K562 (cell line): ENCODE results near the gene PRPF6. TPM values are rescaled to one million over a fixed set of nuclear protein-coding genes. Genes with fewer than 3 reads are reported as not detected.

Experiments
- ATAC-seq: fragments of 200-7000 bp; cut with Tn5 transposase; 3 replicates; pipeline ENCODE4 v1.9.1; 2020; ENCODE audit warnings: moderate library complexity
- BruUV-seq: library from RNA; stranded (reverse); fragments of 400-500 nt; replicated peaks from 2 replicates; lab custom pipeline; 2021; lab: Mats Ljungman, UMichigan
- CTCF ChIA-PET: fragments of 300-600 bp; formaldehyde crosslinking; extraction: SDS; loops from one replicate; lab custom pipeline; 2021; ENCODE audit warnings: low intra/inter-chr PET ratio; lab: Yijun Ruan, JAX
- POLR2A ChIA-PET: fragments of 300-600, 350-650 bp; sonication (Branson Sonifier 250); formaldehyde crosslinking; extraction: SDS; loops from one replicate; lab custom pipeline; 2021; ENCODE audit warnings: antibody characterized with exemption, inconsistent platforms; lab: Yijun Ruan, JAX
- DNase-seq, 4 experiments: peaks; one replicate each; pipeline versions ENCODE4 v3.0.0 to v3.0.0-alpha.2; 2011 to 2018; ENCODE audit warnings: low spot score in 3 of 4, mixed read lengths in 3 of 4; ENCODE audit errors: extremely low read depth in 1 of 4
- FAIRE-seq: peaks from 2 replicates; lab custom pipeline; 2011; peaks lifted over from hg19 to GRCh38; lab: Jason Lieb, UNC
- H2AFZ ChIP-seq: 2 replicates; pipeline ENCODE4 v1.6.0; 2011; ENCODE audit warnings: low read depth, low read length, control low read depth, inconsistent platforms
- H3K27ac ChIP-seq: fragments of 200-600 bp; 3 replicates; pipeline ENCODE4 v1.8.0; 2011; ENCODE audit warnings: low read depth, mild to moderate bottlenecking, control low read depth, inconsistent platforms, low read length, moderate library complexity, mixed read lengths; ENCODE audit errors: extremely low read depth
- H3K27me3 ChIP-seq, 2 experiments: fragments of 300-600 bp in 1 of 2; 2 replicates in 1 of 2; 3 replicates in 1 of 2; pipeline versions ENCODE4 v1.6.0 to v1.8.0; 2011; ENCODE audit warnings: inconsistent platforms in 2 of 2, low read length in 2 of 2, mild to moderate bottlenecking in 1 of 2, mixed read lengths in 1 of 2, moderate library complexity in 1 of 2; ENCODE audit not compliant: control insufficient read depth in 2 of 2, insufficient read depth in 2 of 2
- H3K36me3 ChIP-seq: fragments of 300-600 bp; 3 replicates; pipeline ENCODE4 v1.8.0; 2011; ENCODE audit warnings: mild to moderate bottlenecking, low read length, inconsistent platforms; ENCODE audit not compliant: control insufficient read depth, insufficient read depth
- H3K4me1 ChIP-seq, 2 experiments: fragments of 200-600 bp in 1 of 2; replicated peaks in 1 of 2; 2 replicates in 1 of 2; 3 replicates in 1 of 2; pipeline versions ENCODE4 v1.5.1 to v1.8.0; 2011; ENCODE audit warnings: inconsistent platforms in 2 of 2, low read length in 2 of 2, mild to moderate bottlenecking in 1 of 2, mixed read lengths in 1 of 2, moderate library complexity in 1 of 2; ENCODE audit not compliant: control insufficient read depth in 2 of 2, insufficient read depth in 2 of 2
- H3K4me2 ChIP-seq: 2 replicates; pipeline ENCODE4 v1.6.1; 2011; ENCODE audit warnings: low read length, control low read depth, inconsistent platforms, mixed read lengths; ENCODE audit not compliant: insufficient read depth
- H3K4me3 ChIP-seq: fragments of 200-600 bp; sonication (generic), shearing (Covaris generic); 2 replicates; pipeline ENCODE4 v1.5.1; 2016; ENCODE audit warnings: control low read depth, inconsistent platforms
- H3K79me2 ChIP-seq: fragments of 200-600 bp; 3 replicates; pipeline ENCODE4 v1.8.0; 2011; ENCODE audit warnings: low read length, inconsistent platforms; ENCODE audit not compliant: control insufficient read depth, insufficient read depth
- H3K9ac ChIP-seq, 2 experiments: 2 replicates each; pipeline versions ENCODE4 v1.6.0 to v1.6.1; 2011; ENCODE audit warnings: low read depth in 2 of 2, low read length in 2 of 2, control low read depth in 1 of 2, inconsistent platforms in 1 of 2, mild to moderate bottlenecking in 1 of 2, mixed read lengths in 1 of 2; ENCODE audit not compliant: insufficient read depth in 1 of 2
- H3K9me1 ChIP-seq: one replicate; pipeline ENCODE4 v1.6.0; 2011; ENCODE audit warnings: inconsistent platforms, mild to moderate bottlenecking, low read length, moderate library complexity; ENCODE audit not compliant: control insufficient read depth, insufficient read depth
- H3K9me3 ChIP-seq: replicated peaks from 2 replicates; pipeline ENCODE4 v1.5.1; 2011; ENCODE audit warnings: low read depth, low read length, inconsistent platforms; ENCODE audit not compliant: control insufficient read depth, insufficient read depth
- H4K20me1 ChIP-seq: replicated peaks from 2 replicates; pipeline ENCODE4 v1.6.1; 2011; ENCODE audit warnings: low read length, inconsistent platforms, mixed read lengths; ENCODE audit not compliant: control insufficient read depth, insufficient read depth
- ARNT ChIP-seq, 2 experiments: fragments of 450-650 bp; IDR thresholded peaks; 2 replicates each; pipeline ENCODE4 v1.6.1; 2016; ENCODE audit warnings: mild to moderate bottlenecking in 1 of 2
- CBX2 ChIP-seq: fragments of 200-600 bp; sonication (generic); IDR thresholded peaks from one replicate; pipeline ENCODE4 v1.6.1; 2012; ENCODE audit warnings: mild to moderate bottlenecking, low read length, inconsistent platforms; ENCODE audit not compliant: insufficient read depth, poor library complexity, severe bottlenecking
- CC2D1A ChIP-seq: fragments of 450-650 bp; IDR thresholded peaks from 2 replicates; pipeline ENCODE4 v1.6.1; 2017; ENCODE audit warnings: mild to moderate bottlenecking
- CEBPB ChIP-seq: fragments of 450-650 bp; IDR thresholded peaks from 2 replicates; pipeline ENCODE4 v1.6.1; 2016; ENCODE audit warnings: missing genetic modification characterization, missing compliant biosample characterization
- CTBP1 ChIP-seq: fragments of 450-650 bp; IDR thresholded peaks from 2 replicates; pipeline ENCODE4 v1.6.1; 2016; ENCODE audit warnings: borderline replicate concordance
- ERF ChIP-seq: fragments of 450-650 bp; formaldehyde crosslinking; IDR thresholded peaks from 2 replicates; pipeline ENCODE4 v1.4.0; 2020; ENCODE audit warnings: mild to moderate bottlenecking, mixed read lengths
- ETV5 ChIP-seq: sonication (generic); formaldehyde crosslinking; IDR thresholded peaks from 2 replicates; pipeline ENCODE4 v1.4.0; 2020; ENCODE audit warnings: low read depth, mild to moderate bottlenecking, missing genetic modification reagents
- HDAC2 ChIP-seq: fragments of 450-650 bp; IDR thresholded peaks from 2 replicates; pipeline ENCODE4 v1.6.1; 2016; ENCODE audit warnings: mild to moderate bottlenecking
- NCOA6 ChIP-seq: fragments of 450-650 bp; IDR thresholded peaks from 2 replicates; pipeline ENCODE4 v1.6.1; 2017; ENCODE audit warnings: mild to moderate bottlenecking
- NR2C1 ChIP-seq, 2 experiments: fragments of 450-650 bp; IDR thresholded peaks; 2 replicates each; pipeline ENCODE4 v1.6.1; 2017; ENCODE audit warnings: mild to moderate bottlenecking in 2 of 2, antibody characterized with exemption in 1 of 2, inconsistent platforms in 1 of 2, missing compliant biosample characterization in 1 of 2, missing genetic modification characterization in 1 of 2
- POLR2AphosphoS5 ChIP-seq: IDR thresholded peaks from 2 replicates; pipeline ENCODE4 v1.6.1; 2011; ENCODE audit warnings: mild to moderate bottlenecking, low read depth, low read length, moderate library complexity; ENCODE audit not compliant: control insufficient read depth, insufficient read depth
- SMC3 ChIP-seq: conservative IDR thresholded peaks from 2 replicates; pipeline ENCODE4 v1.6.1; 2011; ENCODE audit warnings: low read depth, low read length, improper control_type of control experiment; ENCODE audit not compliant: insufficient read depth
- SUPT5H ChIP-seq: fragments of 450-650 bp; IDR thresholded peaks from 2 replicates; pipeline ENCODE4 v1.6.1; 2016
- ZBTB1 ChIP-seq: sonication (generic); formaldehyde crosslinking; IDR thresholded peaks from 2 replicates; pipeline ENCODE4 v1.8.1; 2023; ENCODE audit warnings: missing genetic modification reagents, low read depth, mild to moderate bottlenecking, borderline replicate concordance
- ZBTB7A ChIP-seq: IDR thresholded peaks from 2 replicates; pipeline ENCODE4 v1.6.1; 2011; ENCODE audit warnings: low read depth, mild to moderate bottlenecking, low read length, moderate library complexity, borderline replicate concordance; ENCODE audit not compliant: control insufficient read depth
- ZC3H4 ChIP-seq: sonication (generic); formaldehyde crosslinking; IDR thresholded peaks from 2 replicates; pipeline ENCODE4 v1.9.0; 2021; ENCODE audit warnings: missing genetic modification reagents, borderline replicate concordance
- ZNF146 ChIP-seq: IDR thresholded peaks from one replicate; pipeline ENCODE4 v1.6.1; 2018; ENCODE audit warnings: missing compliant biosample characterization; ENCODE audit not compliant: unreplicated experiment
- WGBS: fragments of 100-300 bp; shearing (Covaris generic); methylation state at CpG from one replicate; pipeline ENCODE4 v1.1.6; 2016; ENCODE audit warnings: low coverage, mixed read lengths; ENCODE audit not compliant: insufficient coverage; ENCODE audit errors: missing lambda C conversion rate; 5-methylcytosine and 5-hydroxymethylcytosine counted together
- in situ Hi-C: fragments of 300-500 bp; cut with MboI; formaldehyde crosslinking; loops from 4 replicates; pipeline ENCODE4 v1.15.0; 2018; ENCODE audit warnings: inconsistent platforms, mixed read lengths
- intact Hi-C: fragments of 100-400 bp; cut with micrococcal nuclease; formaldehyde crosslinking; loops from 2 replicates; pipeline ENCODE4 v1.14.2; 2022
- polyA plus RNA-seq, 8 experiments: library from polyadenylated mRNA; depleted of rRNA in 4 of 8; stranded (reverse) in 5 of 8; unstranded in 3 of 8; fragments of >200 nt; fragmentation: Nextera tagmentation in 2 of 8; fragmentation: Illumina TruSeq in 1 of 8; extraction: Ambion mirVana in 2 of 8; extraction: Trizol in 1 of 8; gene quantifications; 2 replicates each; pipeline versions ENCODE4 v1.2.1 to v1.2.3, GENCODE V29; 2011 to 2014; ENCODE audit warnings: inconsistent platforms in 1 of 8, missing spikeins in 1 of 8
- total RNA-seq, 7 experiments: library from RNA; depleted of rRNA in 6 of 7; stranded (reverse); fragments of >200 nt in 6 of 7; fragmentation: Illumina TruSeq in 2 of 7; extraction: Trizol in 2 of 7; gene quantifications; 2 replicates each; pipeline versions ENCODE4 v1.2.1 to v1.2.3, GENCODE V29; 2011 to 2021; ENCODE audit warnings: low replicate concordance in 1 of 7
- TF ChIP-seq, protein P1 (sequence below): fragments of 250-450 bp; sonication (Bioruptor Pico); IDR thresholded peaks from 2 replicates; pipeline ENCODE4 v1.9.0; 2021; ENCODE audit warnings: mild to moderate bottlenecking, inconsistent platforms

Gene PRPF6
- total and polyA plus RNA-seq, 9 of the 15 experiments (the other 6 are each of a cell fraction or from before 2014, with no cell fraction given): 4.2 to 83.2 (median 59.9) TPM

DNA sequence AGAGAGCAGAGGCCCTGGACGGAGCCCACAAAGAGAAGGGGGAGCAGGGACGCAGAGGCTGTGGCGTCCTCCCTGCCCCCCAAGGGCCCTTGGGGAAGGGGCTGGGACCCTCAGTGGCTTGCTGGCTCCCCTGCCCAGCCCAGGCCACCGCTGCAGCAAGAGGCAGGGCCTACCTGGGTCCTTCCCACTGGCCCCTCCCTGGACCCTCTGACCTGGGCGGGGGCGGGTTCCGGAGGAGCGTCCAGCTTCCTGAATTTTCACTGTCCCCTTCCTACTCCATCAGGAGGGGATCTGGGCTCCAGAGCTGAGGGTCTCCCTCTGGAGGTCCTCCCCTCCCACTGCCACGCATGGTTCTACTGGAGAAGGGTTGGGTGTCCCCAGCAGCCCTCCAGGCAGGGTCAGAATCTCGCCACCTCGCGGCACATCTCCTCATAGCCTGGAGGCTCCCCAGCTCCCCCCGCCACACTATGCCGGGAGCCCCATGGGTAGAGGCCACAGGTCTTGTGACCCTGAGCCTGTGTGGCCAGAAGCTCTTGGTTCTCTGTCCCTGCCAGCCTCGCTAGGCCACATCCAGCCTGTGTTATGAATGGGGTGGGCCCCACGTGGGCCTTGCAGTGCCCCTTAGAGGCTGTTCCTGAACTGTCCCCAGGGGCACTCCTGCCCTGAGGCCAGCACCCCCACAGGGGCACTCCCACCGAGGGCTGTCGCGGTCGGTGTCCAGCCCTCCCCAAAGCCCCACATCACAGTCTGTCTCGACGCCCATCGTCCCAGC is 69.5 kb downstream of the PRPF6 start:
- in situ Hi-C loops: no loop called here
- ATAC-seq (peak; percentile 73), DNase-seq (peak; percentile 60 to 79 (median 72)), FAIRE-seq (peak; percentile 65)
- Histone ChIP-seq H3K9me1 (no peaks in the 10 kb centered on the region), H3K4me2 (peak overlapping the region; percentile 82), H3K27me3 (no peaks in the 10 kb centered on the region), H3K9me3 (no peaks in the 10 kb centered on the region), H3K4me3 (peak overlapping the region; percentile 48), H3K9ac (peak overlapping the region; percentile 68 to 88), H3K36me3 (peaks cover 12% of the 10 kb centered on the region; the same call in 1 of the 3 replicates), H2AFZ (peak overlapping the region; percentile 92), H3K79me2 (peaks cover 12% of the 10 kb centered on the region), H3K27ac (peak overlapping the region; percentile 85), H4K20me1 (no peaks in the 10 kb centered on the region), H3K4me1 (peaks cover 33 to 86% of the 10 kb centered on the region in 2 experiments)
- ChIA-PET POLR2A (interaction anchor here (0.6 to 2.5 kb wide), 4 partner anchors 10 to 18 kb away, joined by 3 to 14 read pairs (median 4); no protein-coding TSS in a partner anchor), CTCF (interaction anchor here (0.5 kb wide), 1 partner anchor 512 kb away, joined by 3 read pairs; no protein-coding TSS in a partner anchor)
- BruUV-seq: no TSS peak
- intact Hi-C loops: loop anchor here (5.0 kb wide), 1 partner anchor 73 kb away; the partner anchor contains the start of gene SAMD10
- 27% methylated on average over 19 of the region's 23 CpGs for WGBS
- 0 out of 2 replicates have a peak, but pooled peaks have one; percentile 38 for TF ChIP-seq HDAC2
- peak; percentile 97 for TF ChIP-seq ZBTB7A
- TF ChIP-seq ZC3H4 (CRISPR knock-in tag): 0 out of 2 replicates have a peak, but pooled peaks have one; percentile 10
- peak; percentile 51; the same call in 1 of the 2 replicates for TF ChIP-seq CTBP1
- TF ChIP-seq ZNF146 (CRISPR knock-in tag): no peak
- 0 out of 2 replicates have a peak, but pooled peaks have one; percentile 35 for TF ChIP-seq SUPT5H
- TF ChIP-seq POLR2AphosphoS5: no peak
- no peak for TF ChIP-seq CBX2
- no peak for TF ChIP-seq ERF (CRISPR knock-in tag)
- TF ChIP-seq ZBTB1 (CRISPR knock-in tag): no peak
- TF ChIP-seq ETV5 (CRISPR knock-in tag): 0 out of 2 replicates have a peak, but pooled peaks have one; percentile 42
- no peak for TF ChIP-seq ARNT (IDR thresholded peaks at IDR 0.05)
- TF ChIP-seq NCOA6: no peak
- TF ChIP-seq CEBPB: no peak
- 0 out of 2 replicates have a peak, but pooled peaks have one; percentile 10 for TF ChIP-seq CC2D1A
- peak; percentile 55 for TF ChIP-seq NR2C1 (IDR thresholded peaks at IDR 0.05)
- peak; percentile 42; the same call in 1 of the 2 replicates for TF ChIP-seq NR2C1 (tag; IDR thresholded peaks at IDR 0.05)
- TF ChIP-seq, protein P1, sequence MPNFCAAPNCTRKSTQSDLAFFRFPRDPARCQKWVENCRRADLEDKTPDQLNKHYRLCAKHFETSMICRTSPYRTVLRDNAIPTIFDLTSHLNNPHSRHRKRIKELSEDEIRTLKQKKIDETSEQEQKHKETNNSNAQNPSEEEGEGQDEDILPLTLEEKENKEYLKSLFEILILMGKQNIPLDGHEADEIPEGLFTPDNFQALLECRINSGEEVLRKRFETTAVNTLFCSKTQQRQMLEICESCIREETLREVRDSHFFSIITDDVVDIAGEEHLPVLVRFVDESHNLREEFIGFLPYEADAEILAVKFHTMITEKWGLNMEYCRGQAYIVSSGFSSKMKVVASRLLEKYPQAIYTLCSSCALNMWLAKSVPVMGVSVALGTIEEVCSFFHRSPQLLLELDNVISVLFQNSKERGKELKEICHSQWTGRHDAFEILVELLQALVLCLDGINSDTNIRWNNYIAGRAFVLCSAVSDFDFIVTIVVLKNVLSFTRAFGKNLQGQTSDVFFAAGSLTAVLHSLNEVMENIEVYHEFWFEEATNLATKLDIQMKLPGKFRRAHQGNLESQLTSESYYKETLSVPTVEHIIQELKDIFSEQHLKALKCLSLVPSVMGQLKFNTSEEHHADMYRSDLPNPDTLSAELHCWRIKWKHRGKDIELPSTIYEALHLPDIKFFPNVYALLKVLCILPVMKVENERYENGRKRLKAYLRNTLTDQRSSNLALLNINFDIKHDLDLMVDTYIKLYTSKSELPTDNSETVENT (CRISPR knock-in tag): no peak
- TF ChIP-seq SMC3: 0 out of 2 replicates have a peak, but pooled peaks have one; percentile 20
